Measurements from ENCODE around the gene TTC17.
"Not testable (repeated sequence)": the region's sequence is repeated elsewhere in the genome, so short reads cannot be mapped to it uniquely, and the experiment has no call there.

The TTC17 gene

GRCh38 chr11:43462359-43462758 is 103.6 kb downstream of the TTC17 start:
- no peak overlapping the region for H3K4me3 ChIP-seq (ENCODE audit: low read depth, low read length)
- no peak for TF ChIP-seq CTCF (IDR thresholded peaks at IDR 0.05; ENCODE audit: low read depth, low read length)

GRCh38 chr11:43467958-43468357 is 109.2 kb downstream of the TTC17 start:
- no peak for TF ChIP-seq CTCF (IDR thresholded peaks at IDR 0.05; ENCODE audit: low read depth, low read length)
- no peak overlapping the region for H3K4me3 ChIP-seq (ENCODE audit: low read depth, low read length)

- H3K4me3 ChIP-seq (ENCODE audit: low read depth, low read length), result not testable (repeated sequence)
Measured at GRCh38 chr11:43477491-43477890, 118.8 kb downstream of the TTC17 start.

- no peak for TF ChIP-seq CTCF (IDR thresholded peaks at IDR 0.05; ENCODE audit: low read depth, low read length)
- no peak overlapping the region for H3K4me3 ChIP-seq (ENCODE audit: low read depth, low read length)
Measured at GRCh38 chr11:43486141-43486540, 127.4 kb downstream of the TTC17 start.

- H3K4me3 ChIP-seq (ENCODE audit: low read depth, low read length), result no peak overlapping the region
- TF ChIP-seq CTCF (IDR thresholded peaks at IDR 0.05; ENCODE audit: low read depth, low read length), result no peak
Measured at GRCh38 chr11:43489869-43490465, 131.2 kb downstream of the TTC17 start.

GRCh38 chr11:43492701-43493100 is 134.0 kb downstream of the TTC17 start:
- H3K4me3 ChIP-seq (ENCODE audit: low read depth, low read length), result no peak overlapping the region
- no peak for TF ChIP-seq CTCF (IDR thresholded peaks at IDR 0.05; ENCODE audit: low read depth, low read length)

GRCh38 chr11:43493431-43493830 is 134.7 kb downstream of the TTC17 start:
- no peak overlapping the region for H3K4me3 ChIP-seq (ENCODE audit: low read depth, low read length)
- no peak for TF ChIP-seq CTCF (IDR thresholded peaks at IDR 0.05; ENCODE audit: low read depth, low read length)

GRCh38 chr11:43497144-43497543 is 138.4 kb downstream of the TTC17 start:
- no peak for TF ChIP-seq CTCF (IDR thresholded peaks at IDR 0.05; ENCODE audit: low read depth, low read length)

More at GRCh38 chr11:43497144-43497543, 138.4 kb downstream of the TTC17 start:
- H3K4me3 ChIP-seq (ENCODE audit: low read depth, low read length), result no peak overlapping the region
